ENCODE data around the gene RSRC1. TPM values are rescaled to one million over a fixed set of nuclear protein-coding genes. Genes with fewer than 3 reads are reported as not detected.
"Not testable (repeated sequence)": the region's sequence is repeated elsewhere in the genome, so short reads cannot be mapped to it uniquely, and the experiment has no call there.

Gene RSRC1
- total RNA-seq, 4 donors from 2014 or later, result 23.5 to 31.8 (median 26.6) TPM

DNA sequence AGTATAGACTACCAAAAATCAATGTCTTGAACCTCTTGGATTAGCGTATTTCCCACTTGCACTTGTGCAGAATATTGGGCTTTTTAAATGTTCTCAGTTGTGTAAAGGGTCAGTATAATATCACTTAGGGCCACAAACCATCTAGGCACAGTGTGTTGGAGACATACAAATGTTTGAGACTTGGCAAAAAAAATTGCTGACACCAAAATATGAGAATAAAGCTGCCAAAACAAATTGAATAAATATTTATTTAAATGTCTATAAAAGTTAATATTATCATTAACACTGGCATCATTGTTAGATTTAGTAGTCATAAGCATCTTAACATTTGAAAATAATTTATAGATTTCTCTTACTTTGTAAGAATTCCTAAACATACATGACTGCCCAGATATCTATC, 430.2 kb downstream of the RSRC1 start:
- DNase-seq (ENCODE audit: low spot score in 2 of 2), result no peak
- WGBS, 2 donors, result 82 to 98% methylated on average over 1 of the region's 1 CpG
- H3K4me3 ChIP-seq (ENCODE audit: low read depth, poor library complexity, severe bottlenecking), result no peak overlapping the region
- TF ChIP-seq POLR2A (IDR thresholded peaks at IDR 0.05), result no peak
- TF ChIP-seq, protein P1, sequence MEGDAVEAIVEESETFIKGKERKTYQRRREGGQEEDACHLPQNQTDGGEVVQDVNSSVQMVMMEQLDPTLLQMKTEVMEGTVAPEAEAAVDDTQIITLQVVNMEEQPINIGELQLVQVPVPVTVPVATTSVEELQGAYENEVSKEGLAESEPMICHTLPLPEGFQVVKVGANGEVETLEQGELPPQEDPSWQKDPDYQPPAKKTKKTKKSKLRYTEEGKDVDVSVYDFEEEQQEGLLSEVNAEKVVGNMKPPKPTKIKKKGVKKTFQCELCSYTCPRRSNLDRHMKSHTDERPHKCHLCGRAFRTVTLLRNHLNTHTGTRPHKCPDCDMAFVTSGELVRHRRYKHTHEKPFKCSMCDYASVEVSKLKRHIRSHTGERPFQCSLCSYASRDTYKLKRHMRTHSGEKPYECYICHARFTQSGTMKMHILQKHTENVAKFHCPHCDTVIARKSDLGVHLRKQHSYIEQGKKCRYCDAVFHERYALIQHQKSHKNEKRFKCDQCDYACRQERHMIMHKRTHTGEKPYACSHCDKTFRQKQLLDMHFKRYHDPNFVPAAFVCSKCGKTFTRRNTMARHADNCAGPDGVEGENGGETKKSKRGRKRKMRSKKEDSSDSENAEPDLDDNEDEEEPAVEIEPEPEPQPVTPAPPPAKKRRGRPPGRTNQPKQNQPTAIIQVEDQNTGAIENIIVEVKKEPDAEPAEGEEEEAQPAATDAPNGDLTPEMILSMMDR (IDR thresholded peaks at IDR 0.05), result no peak
- intact Hi-C loops (cut with DNase I; ENCODE audit: low total_unique reads), result no loop called here

DNA sequence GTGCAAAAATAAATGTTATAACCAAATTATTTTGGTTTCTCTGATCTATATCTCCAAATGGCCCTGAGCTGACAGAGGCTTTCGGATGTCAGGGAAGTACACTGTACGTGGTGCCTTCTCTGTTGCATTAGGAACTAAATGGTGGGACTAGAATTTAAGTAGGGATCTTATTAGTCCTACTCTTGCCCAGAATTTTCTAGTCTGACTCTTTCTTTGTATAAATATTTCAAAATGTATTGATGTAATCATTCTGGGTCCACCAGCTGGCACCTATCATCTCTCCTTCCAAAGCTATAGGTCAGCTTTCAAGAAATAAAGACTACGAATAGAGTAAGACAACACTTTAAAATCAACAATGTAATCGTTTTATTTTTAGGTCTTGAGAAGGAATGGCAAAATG, 438.8 kb downstream of the RSRC1 start:
- DNase-seq (ENCODE audit: low spot score in 2 of 2), result no peak
- intact Hi-C loops (cut with DNase I; ENCODE audit: low total_unique reads), result no loop called here
- no peak for TF ChIP-seq POLR2A (IDR thresholded peaks at IDR 0.05)
- TF ChIP-seq, protein P1 (IDR thresholded peaks at IDR 0.05), result no peak
- WGBS, 2 donors, result 91 to 93% methylated on average over 4 of the region's 4 CpGs
- H3K4me3 ChIP-seq (ENCODE audit: low read depth, poor library complexity, severe bottlenecking), result no peak overlapping the region

DNA sequence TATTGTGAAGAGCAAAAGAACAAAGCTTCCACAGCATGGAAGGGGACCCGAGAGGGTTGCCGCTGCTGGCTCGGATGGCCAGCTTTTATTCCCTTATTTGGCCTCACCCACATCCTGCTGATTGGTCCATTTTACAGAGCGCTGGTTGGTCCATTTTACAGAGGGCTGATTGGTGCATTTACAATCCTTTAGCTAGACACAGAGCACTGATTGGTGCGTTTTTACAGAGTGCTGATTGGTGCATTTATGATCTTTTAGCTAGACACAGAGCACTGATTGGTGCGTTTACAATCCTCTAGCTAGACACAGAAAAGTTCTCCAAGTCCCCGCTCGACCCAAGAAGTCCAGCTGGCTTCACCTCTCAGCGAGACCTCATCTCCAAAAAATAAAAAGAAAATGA, 440.0 kb downstream of the RSRC1 start:
- 95 to 98% methylated on average over 9 of the region's 9 CpGs for WGBS, 2 donors
- DNase-seq (ENCODE audit: low spot score in 2 of 2); intact Hi-C loops (cut with DNase I; ENCODE audit: low total_unique reads); H3K4me3 ChIP-seq (ENCODE audit: low read depth, poor library complexity, severe bottlenecking): not testable (repeated sequence)

DNA sequence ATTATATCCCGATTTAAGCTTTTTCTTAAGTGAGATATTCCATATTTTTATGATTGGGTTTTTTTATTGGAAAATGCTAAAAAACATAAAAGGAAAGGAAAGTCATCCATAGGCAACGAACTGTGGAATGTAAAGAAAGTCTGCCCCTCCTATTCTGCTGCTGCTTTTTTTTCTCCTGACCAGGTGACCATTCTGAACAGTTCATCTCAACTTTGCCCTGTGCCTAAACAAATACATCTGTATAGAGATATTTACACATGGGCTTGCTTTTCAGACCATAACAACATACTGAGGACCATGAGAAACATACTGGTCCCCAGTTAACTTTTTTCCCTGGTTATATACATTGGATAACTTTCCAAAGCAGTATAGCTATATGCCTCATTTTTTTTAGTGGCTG, 442.2 kb downstream of the RSRC1 start:
- TF ChIP-seq, protein P1 (IDR thresholded peaks at IDR 0.05), result no peak
- no peak for TF ChIP-seq POLR2A (IDR thresholded peaks at IDR 0.05)
- H3K4me3 ChIP-seq (ENCODE audit: low read depth, poor library complexity, severe bottlenecking), result no peak overlapping the region
- DNase-seq (ENCODE audit: low spot score in 2 of 2), result no peak
- 83 to 88% methylated on average over 2 of the region's 2 CpGs for WGBS, 2 donors
- intact Hi-C loops (cut with DNase I; ENCODE audit: low total_unique reads), result no loop called here

DNA sequence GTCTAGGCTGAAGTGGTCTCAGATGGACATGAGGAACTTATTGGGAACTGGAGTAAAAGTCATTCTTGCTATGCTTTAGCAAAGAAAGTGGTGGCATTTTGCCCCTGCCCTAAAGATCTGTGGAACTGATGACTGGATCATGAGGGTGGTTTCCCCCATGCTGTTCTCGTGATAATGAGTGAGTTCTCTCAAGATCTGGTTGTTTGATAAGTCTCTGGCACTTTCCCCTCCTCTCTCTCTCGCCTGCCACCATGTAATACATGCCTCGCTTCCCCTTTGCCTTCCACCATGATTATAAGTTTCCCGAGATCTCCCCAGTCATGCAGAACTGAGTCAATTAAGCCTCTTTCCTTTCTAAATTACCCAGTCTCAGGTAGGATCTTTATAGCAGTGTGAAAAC, 449.6 kb downstream of the RSRC1 start:
- no peak for DNase-seq (ENCODE audit: low spot score in 2 of 2)
- no peak overlapping the region for H3K4me3 ChIP-seq (ENCODE audit: low read depth, poor library complexity, severe bottlenecking)
- intact Hi-C loops (cut with DNase I; ENCODE audit: low total_unique reads), result no loop called here
- TF ChIP-seq, protein P1 (IDR thresholded peaks at IDR 0.05), result no peak
- TF ChIP-seq POLR2A (IDR thresholded peaks at IDR 0.05), result no peak
- 81 to 83% methylated on average over 4 of the region's 4 CpGs for WGBS, 2 donors

DNA sequence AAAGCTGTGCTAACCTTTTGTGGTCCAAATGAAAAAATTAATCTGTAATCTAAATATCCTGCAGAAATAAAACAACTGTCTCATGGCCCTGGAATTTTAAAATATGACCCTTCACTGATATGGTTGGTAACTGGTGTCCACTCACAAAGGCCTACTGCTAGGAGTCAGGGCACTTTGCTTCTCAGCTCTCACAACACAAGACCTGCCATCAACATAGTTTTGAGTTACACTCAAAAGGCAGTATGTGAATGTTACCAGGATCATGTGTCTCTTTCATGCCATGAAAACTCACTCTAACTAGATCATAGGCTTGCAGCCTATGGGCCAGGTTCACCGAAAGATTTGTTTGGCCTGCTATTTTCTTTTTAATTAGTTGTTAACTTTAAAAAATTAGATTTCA, 451.1 kb downstream of the RSRC1 start:
- no peak for DNase-seq (ENCODE audit: low spot score in 2 of 2)
- no peak overlapping the region for H3K4me3 ChIP-seq (ENCODE audit: low read depth, poor library complexity, severe bottlenecking)
- TF ChIP-seq, protein P1 (IDR thresholded peaks at IDR 0.05), result no peak
- TF ChIP-seq POLR2A (IDR thresholded peaks at IDR 0.05), result no peak
- intact Hi-C loops (cut with DNase I; ENCODE audit: low total_unique reads), result no loop called here
- 92 to 95% methylated on average over 1 of the region's 1 CpG for WGBS, 2 donors
